GM12875 (cell line): ENCODE results near the gene PGAP6.

Source experiments
- H3K4me3 ChIP-seq: one replicate; pipeline ENCODE4 v1.5.1; 2011; ENCODE audit warnings: low read depth, low read length, control low read depth
- TF ChIP-seq, protein P1 (sequence below): IDR thresholded peaks from 2 replicates; pipeline ENCODE4 v1.5.1; 2011; ENCODE audit warnings: low read depth, mild to moderate bottlenecking, control low read depth, inconsistent platforms, low read length, moderate library complexity, borderline replicate concordance; ENCODE audit not compliant: insufficient read depth

Gene PGAP6

DNA sequence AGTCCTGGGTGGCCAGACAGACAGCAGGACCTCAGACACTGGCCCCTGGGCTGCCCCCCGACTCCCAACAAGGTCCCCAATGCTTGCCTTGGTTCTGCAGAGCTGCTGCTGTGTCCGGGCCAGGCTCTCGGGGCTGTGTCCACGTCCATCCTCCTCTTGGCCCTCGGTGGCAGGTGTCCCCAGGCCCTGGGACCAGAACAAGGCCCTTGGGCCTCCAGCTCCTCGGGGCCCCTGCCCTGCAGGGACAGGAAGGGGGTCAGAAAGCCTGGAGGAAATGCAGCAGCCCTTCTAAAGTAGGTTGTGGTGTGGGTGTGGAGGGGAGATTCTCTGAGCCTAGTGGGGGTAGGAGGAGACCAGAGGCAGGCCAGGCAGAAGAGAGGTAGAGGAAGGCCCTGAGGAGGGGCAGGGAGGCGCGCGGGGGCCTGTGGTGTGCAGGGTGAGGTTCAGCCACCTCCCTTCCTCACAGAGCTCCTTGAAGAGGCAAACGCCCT lies 26.8 kb downstream of the PGAP6 start:
- H3K4me3 ChIP-seq = no peak overlapping the region
- TF ChIP-seq, protein P1, sequence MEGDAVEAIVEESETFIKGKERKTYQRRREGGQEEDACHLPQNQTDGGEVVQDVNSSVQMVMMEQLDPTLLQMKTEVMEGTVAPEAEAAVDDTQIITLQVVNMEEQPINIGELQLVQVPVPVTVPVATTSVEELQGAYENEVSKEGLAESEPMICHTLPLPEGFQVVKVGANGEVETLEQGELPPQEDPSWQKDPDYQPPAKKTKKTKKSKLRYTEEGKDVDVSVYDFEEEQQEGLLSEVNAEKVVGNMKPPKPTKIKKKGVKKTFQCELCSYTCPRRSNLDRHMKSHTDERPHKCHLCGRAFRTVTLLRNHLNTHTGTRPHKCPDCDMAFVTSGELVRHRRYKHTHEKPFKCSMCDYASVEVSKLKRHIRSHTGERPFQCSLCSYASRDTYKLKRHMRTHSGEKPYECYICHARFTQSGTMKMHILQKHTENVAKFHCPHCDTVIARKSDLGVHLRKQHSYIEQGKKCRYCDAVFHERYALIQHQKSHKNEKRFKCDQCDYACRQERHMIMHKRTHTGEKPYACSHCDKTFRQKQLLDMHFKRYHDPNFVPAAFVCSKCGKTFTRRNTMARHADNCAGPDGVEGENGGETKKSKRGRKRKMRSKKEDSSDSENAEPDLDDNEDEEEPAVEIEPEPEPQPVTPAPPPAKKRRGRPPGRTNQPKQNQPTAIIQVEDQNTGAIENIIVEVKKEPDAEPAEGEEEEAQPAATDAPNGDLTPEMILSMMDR = no peak

DNA sequence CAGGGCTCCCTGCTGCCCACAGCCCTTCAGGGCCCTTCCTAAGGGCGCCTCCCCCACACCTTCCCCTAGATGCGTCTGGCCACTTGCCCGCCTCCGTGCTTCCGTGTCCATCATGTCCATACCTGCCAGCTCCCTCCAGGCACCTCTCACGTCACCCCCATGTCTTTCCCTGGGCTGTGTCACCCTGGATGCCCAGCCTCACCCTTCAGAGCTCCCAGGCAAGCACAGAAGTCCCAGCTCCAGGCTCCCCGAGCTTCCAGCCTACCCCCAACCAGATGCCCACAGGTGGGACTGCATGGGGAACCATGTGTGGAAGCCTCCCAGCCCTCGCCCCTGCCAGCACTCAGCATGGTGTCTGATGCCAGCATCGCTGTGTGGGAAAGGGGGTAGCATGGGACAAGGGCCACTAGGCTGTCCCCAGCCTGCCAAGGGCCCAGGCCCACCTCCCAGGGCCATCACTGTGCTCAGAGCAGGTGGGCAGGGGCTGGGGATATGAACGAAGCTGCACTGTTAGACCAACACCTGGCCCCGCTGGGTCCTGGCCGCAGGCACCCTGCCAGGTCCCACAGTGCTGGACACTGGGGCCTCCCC lies 27.4 kb downstream of the PGAP6 start:
- TF ChIP-seq, protein P1 = no peak
- H3K4me3 ChIP-seq = no peak overlapping the region

DNA sequence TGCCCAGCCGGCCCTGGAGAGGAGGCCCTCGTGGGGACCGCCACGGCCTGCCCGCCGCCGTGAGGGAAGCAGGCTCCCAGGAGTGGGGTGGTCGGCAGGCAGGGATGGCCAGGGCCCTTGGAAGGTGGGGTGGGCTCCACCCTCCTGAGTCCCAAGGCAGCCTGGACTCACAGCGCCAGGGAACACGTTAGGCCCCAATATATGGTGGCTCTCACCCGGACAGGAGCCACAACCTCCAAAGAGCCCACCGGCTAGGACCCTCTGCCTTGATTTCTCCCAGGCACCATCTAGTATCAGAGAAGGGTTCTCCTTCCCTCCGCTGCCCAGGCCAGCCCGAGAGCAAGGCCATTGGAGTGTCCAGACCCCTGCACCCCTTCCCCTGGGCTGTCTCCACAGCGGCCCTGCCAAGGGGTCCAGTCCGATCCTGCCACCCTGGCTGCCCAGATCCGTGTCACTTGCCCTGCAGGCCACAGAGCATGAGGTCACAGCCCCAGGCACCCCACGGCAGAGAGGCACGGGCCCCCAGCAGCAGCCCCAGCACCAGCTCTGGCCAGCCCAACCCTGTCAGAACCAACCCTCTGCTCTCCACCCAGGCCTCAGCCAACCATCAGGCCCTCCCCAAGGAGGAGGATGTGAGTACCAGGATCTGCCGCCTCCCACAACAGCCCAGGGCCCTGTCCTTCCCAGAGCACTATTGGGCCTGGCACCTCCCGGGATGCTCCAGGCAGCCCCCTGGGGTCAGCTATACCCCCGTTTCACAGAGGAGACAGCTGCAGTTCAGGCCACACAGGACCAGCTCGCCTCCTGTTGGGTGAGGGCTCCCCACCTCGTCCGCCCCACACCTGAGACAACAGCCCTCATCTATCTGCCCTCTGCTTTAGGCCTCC lies 28.1 kb downstream of the PGAP6 start:
- TF ChIP-seq, protein P1 = no peak
- peak overlapping the region; percentile 59 for H3K4me3 ChIP-seq

DNA sequence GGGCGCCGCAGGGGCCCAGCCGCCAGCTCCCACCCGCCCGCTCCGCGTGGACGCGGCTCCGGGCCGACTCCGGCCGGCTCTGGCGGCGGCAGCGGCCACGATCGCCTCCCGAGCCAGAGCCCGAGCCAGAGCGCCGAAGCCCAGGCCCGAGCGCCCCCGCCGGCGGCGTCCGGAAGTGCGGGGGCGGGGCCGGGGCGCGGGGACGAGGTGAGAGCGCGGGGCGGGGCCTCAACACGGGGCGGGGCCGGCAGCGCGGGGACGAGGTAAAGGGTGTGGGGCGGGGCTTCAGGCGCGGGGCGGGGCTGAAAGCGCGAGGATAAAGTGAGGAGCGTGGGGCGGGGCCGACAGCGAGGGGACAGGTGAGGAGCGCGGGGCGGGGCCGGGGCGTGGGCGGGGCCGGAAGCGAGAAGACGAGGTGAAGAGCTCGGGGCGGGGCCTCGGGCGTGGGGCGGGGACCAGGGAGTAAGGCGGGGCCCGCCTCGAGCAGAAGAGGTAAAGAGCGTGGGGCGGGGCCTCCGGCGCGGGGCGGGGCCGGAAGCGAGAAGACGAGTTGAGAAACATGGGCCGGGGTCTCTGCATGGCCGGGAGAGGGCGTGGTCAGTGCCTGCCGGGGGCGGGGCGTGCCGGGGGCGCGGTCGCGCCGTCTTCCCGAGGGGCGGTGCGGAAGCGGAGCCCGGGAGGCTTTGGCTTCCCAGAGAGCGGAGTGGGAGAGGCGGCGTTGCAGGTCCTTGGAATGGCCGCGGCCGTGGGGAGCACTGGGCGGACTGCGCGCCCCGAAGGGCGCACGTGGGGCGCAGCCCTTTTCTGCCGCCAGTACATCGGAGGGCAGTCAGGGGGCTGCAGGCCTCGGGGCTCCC lies 29.0 kb downstream of the PGAP6 start, which contains the start of gene AXIN1:
Gene AXIN1, minus strand, starts transcription at position 177 of the 857 bp plus-strand sequence. CDS start 5,698 bp downstream, outside the sequence.
- TF ChIP-seq, protein P1 = peak; percentile 71
- H3K4me3 ChIP-seq = peak within 1 kb of the TSS; percentile 78

DNA sequence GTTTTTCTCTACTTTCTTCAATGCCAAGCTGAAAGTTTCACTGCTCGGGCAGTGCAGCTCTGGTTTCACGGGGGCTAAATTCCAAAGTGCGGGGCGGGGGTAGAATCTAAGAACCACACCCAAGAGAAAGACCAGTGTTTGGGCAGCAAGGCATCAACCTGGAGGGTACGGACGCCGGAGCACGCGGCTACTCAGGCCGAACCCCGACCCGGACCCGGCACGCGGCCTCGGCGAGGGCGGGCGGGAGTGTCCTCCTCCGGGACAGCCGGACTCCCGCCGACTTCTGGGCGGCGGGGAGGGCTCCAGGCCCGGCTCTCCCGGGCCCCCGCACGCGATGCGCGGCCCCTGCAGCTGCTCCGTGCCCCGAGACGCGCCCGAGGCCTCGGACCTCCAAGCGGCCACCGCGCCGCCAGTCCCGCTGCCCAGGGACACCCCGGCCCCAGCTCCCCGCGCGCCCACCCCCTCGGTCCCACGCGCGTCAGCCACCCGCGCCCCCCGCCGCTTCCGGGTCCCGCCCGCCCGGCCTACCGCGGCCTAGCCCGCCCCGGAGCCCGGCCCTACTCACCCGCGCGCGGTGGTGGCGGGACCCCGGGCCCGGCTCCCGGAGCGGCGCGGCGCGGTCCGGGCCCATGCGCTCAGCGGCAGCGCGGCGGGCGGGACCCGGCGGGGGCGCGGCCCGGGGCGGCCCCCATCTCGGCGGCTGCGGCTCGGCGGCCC lies 29.8 kb downstream of the PGAP6 start:
- peak overlapping the region; percentile 78 for H3K4me3 ChIP-seq
- TF ChIP-seq, protein P1 = no peak

DNA sequence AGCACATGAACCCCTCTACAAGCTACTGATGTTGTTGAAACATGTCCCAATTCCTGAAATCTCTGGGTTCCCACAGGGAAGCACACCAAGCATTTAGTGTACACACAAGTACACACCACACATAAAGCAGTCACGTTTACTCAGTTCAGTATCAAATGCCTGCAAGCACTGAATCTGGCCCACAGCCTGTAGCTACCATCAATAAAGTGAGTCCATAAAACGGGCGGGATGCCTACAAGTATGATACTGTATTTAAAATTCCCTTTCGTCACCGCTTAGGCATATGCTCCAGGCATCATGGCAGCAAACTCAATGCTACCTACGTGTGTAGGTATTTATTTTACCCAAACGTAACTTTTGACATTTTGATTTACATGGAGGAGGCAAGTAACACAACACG lies 31.6 kb downstream of the PGAP6 start:
- TF ChIP-seq, protein P1 = no peak
- no peak overlapping the region for H3K4me3 ChIP-seq
